Measurements from ENCODE around the gene INPP5D.

INPP5D gene

DNA sequence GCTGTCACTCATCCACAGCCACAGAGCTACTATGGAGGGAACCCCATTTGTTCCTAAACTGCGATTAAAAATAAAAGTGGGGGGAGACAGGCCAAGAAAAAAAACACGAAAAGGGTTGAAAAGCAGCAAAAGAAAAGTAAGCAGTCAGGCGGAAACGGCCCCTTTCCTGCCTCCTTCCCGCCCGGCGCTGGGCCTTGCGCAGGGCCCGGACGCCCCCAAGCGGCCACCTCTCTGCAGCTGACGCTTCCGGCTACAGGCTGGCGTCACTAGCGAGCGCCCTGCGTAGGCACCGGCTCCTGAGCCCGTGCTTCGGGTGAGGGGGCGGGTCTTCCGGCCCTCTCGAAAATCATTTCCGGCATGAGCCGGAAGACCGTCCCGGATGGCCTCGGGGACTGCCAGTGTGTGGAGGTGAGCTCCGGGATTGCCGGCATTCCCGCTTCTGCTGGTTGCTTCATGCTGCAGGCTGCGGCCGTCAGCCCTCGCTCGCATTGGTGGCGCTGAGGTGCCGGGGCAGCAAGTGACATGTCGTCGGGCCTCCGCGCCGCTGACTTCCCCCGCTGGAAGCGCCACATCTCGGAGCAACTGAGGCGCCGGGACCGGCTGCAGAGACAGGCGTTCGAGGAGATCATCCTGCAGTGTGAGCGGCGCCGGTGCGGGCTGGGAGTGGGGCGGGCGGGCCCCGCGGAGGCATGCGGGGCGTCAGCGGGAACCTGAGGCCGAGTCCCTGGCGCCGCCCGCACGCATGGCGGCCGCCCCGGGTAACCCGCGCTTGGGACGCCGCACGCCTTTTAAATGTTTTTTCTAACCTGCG lies 191.4 kb downstream of the INPP5D start, which contains the start of gene ATG16L1:
TSS of gene ATG16L1 (plus strand) at position 368 of the 811 bp plus-strand sequence. CDS start at position 523, 155 bp downstream.
- peak; percentile 98 for DNase-seq (ENCODE audit: low read depth)
- H3K4me3 ChIP-seq (ENCODE audit: low read depth, low read length): peak within 1 kb of the TSS; percentile 57
- TF ChIP-seq, protein P1, sequence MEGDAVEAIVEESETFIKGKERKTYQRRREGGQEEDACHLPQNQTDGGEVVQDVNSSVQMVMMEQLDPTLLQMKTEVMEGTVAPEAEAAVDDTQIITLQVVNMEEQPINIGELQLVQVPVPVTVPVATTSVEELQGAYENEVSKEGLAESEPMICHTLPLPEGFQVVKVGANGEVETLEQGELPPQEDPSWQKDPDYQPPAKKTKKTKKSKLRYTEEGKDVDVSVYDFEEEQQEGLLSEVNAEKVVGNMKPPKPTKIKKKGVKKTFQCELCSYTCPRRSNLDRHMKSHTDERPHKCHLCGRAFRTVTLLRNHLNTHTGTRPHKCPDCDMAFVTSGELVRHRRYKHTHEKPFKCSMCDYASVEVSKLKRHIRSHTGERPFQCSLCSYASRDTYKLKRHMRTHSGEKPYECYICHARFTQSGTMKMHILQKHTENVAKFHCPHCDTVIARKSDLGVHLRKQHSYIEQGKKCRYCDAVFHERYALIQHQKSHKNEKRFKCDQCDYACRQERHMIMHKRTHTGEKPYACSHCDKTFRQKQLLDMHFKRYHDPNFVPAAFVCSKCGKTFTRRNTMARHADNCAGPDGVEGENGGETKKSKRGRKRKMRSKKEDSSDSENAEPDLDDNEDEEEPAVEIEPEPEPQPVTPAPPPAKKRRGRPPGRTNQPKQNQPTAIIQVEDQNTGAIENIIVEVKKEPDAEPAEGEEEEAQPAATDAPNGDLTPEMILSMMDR (IDR thresholded peaks at IDR 0.05; ENCODE audit: insufficient read depth, low read depth, low read length, missing control alignments): peak; percentile 95

DNA sequence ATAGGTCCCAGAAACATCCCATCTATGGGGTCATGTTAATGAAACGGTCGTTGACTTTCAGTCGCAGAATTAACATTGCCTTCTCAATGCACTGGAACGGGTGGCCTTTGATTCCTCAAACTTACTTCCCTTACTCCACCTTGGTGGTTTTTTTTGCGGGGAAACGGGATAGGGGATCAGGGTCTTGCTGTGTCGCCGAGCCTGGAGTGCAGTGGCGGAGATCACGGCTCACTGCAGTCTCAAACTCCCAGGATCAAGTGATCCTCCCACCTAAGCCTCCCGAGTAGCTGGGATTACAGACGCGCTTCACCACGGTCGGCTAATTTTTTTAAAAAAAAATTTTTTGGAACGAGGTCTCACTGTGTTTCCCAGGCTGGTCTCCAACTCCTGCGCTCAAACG lies 192.1 kb downstream of the INPP5D start:
- H3K4me3 ChIP-seq (ENCODE audit: low read depth, low read length): peak overlapping the region; percentile 57
- no peak for DNase-seq (ENCODE audit: low read depth)
- TF ChIP-seq, protein P1 (IDR thresholded peaks at IDR 0.05; ENCODE audit: insufficient read depth, low read depth, low read length, missing control alignments): no peak

DNA sequence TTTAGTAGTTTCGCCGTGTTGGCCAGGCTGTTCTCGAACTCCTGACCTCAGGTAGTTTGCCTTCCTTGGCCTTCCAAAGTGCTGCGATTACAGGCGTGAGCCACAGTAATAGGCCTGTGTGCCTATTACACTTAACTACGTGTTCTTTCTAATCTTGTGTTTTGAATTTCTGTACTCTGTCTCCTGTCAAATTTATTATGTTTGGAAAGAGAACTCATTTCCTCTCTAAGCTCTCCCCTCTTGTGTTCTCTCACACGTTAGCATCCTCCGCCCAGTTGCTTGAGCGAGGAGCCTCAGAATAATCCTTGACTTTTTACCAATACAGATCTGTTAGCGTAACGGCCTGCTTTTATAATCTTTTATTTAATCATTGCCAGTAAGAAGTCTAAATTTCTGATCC lies 195.0 kb downstream of the INPP5D start:
- TF ChIP-seq, protein P1 (IDR thresholded peaks at IDR 0.05; ENCODE audit: insufficient read depth, low read depth, low read length, missing control alignments): no peak
- no peak overlapping the region for H3K4me3 ChIP-seq (ENCODE audit: low read depth, low read length)
- no peak for DNase-seq (ENCODE audit: low read depth)

DNA sequence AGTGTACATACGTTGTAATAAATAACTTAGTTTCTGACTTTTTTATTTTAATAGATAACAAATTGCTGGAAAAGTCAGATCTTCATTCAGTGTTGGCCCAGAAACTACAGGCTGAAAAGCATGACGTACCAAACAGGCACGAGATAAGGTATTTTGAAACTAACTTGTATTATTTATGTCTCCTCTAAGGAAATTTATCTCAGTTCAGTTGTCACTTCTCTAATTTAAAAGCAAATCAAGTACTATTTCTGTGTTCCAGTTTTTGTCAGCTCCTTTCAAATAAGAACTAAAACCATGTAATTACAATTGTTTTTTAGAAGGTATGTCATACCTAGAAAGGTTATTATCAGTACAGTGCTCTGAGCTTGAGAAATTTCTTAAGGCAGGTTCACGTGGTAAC lies 195.9 kb downstream of the INPP5D start:
- H3K4me3 ChIP-seq (ENCODE audit: low read depth, low read length): no peak overlapping the region
- DNase-seq (ENCODE audit: low read depth): no peak
- TF ChIP-seq, protein P1 (IDR thresholded peaks at IDR 0.05; ENCODE audit: insufficient read depth, low read depth, low read length, missing control alignments): no peak

Data from GM12865 (cell line).